ENCODE results near the gene TMEM63B. TPM values are rescaled to one million over a fixed set of nuclear protein-coding genes. Genes with fewer than 3 reads are reported as not detected.

The TMEM63B gene
- total and polyA plus RNA-seq, 2 of the 8 experiments (the other 6 are each of a cell fraction or from before 2014, with no cell fraction given) = 61.1 to 96.8 TPM

DNA sequence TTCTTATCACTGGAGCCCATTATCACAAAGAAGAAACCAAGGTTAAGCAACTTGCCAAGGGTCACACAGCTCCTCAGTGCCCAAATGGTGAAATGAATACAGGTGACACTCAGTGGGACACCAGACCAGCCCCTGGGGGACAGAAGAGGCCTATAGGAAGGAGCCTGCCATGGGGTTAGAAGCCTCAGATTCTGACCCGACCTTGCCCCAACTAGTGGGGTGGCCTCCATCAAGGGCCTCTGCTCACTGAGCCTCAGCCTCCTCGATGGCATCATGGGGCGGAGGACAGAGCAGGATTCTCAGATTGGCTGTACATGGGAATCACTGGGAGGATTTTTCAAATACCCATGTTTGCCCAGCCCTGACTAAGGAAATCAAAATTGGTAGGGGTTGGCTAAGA lies 47.7 kb upstream of the TMEM63B start:
- Histone ChIP-seq H2BK120ac (replicated peaks; ENCODE audit: low read depth, low read length) (no peak overlapping the region), H3K4ac (replicated peaks; ENCODE audit: insufficient read length, low read depth, low read length) (no peak overlapping the region), H3K4me1 (replicated peaks in 1 of 4; ENCODE audit: control insufficient read depth in 3 of 4, insufficient read depth in 4 of 4, low read length in 3 of 4) (peaks cover 0 to 18% (median 15%) of the 10 kb centered on the region in 4 experiments; a peak in 6 of 7 replicates), H2BK15ac (ENCODE audit: low read length) (no peak overlapping the region), H3K36me3 (ENCODE audit: control insufficient read depth in 2 of 4, insufficient read depth in 4 of 4, low read length in 3 of 4) (no peaks in the 10 kb centered on the region), H3K4me3 (ENCODE audit: extremely low read depth in 1 of 4, insufficient read depth in 2 of 4, low read depth in 3 of 4, low read length in 4 of 4) (no peak overlapping the region), H4K20me1 (replicated peaks in 1 of 2; ENCODE audit: control insufficient read depth in 1 of 2, insufficient read depth in 2 of 2, low read length in 2 of 2) (no peaks in the 10 kb centered on the region), H3K23ac (ENCODE audit: insufficient read length) (no peak overlapping the region), H3K23me2 (ENCODE audit: low read depth, low read length) (no peaks in the 10 kb centered on the region), H3K79me1 (ENCODE audit: low read depth, low read length) (no peaks in the 10 kb centered on the region), H2BK20ac (ENCODE audit: low read length) (no peak overlapping the region), H3K4me2 (ENCODE audit: insufficient read depth in 1 of 2, low read depth in 2 of 2, low read length in 2 of 2) (no peak overlapping the region), H2AK5ac (ENCODE audit: low read depth, low read length) (no peak overlapping the region), H3K27ac (ENCODE audit: low read depth, low read length) (no peak overlapping the region), H3K14ac (ENCODE audit: insufficient read length) (no peak overlapping the region), H2BK5ac (ENCODE audit: low read depth, low read length) (no peak overlapping the region), H3K18ac (ENCODE audit: extremely low read depth, low read length) (no peak overlapping the region), H3K9ac (replicated peaks in 1 of 4; ENCODE audit: extremely low read depth in 1 of 4, low read depth in 3 of 4, low read length in 3 of 4) (no peak overlapping the region), H2AFZ (ENCODE audit: low read length) (no peak overlapping the region), H3K9me3 (ENCODE audit: insufficient read depth in 2 of 2, low read depth in 1 of 2, low read length in 1 of 2) (no peaks in the 10 kb centered on the region), H3K79me2 (ENCODE audit: control insufficient read depth in 1 of 2, insufficient read depth in 2 of 2, low read length in 2 of 2) (no peaks in the 10 kb centered on the region), H4K8ac (ENCODE audit: extremely low read depth, insufficient read depth, low read length) (no peak overlapping the region), H4K5ac (ENCODE audit: insufficient read length, low read depth, low read length) (no peak overlapping the region), H3K27me3 (replicated peaks in 1 of 4; ENCODE audit: control insufficient read depth in 3 of 4, extremely low read depth in 1 of 4, insufficient read depth in 3 of 4, low read length in 3 of 4) (peaks cover 0 to 4% (median 2%) of the 10 kb centered on the region in 4 experiments; a peak in 3 of 7 replicates), H3K56ac (replicated peaks; ENCODE audit: insufficient read length, low read depth, low read length) (no peak overlapping the region), H4K91ac (replicated peaks; ENCODE audit: insufficient read length, low read length) (no peak overlapping the region), H2BK12ac (ENCODE audit: low read depth, low read length) (no peak overlapping the region)
- DNase-seq (ENCODE audit: low read depth in 1 of 2, low spot score in 2 of 2) (no peak), FAIRE-seq (no peak)
- ChIA-PET CTCF (ENCODE audit: partially characterized antibody) (interaction anchor here (0.6 to 5.1 kb wide), 62 partner anchors 10 to 479 kb away, joined by 3 to 59 read pairs (median 4); partner anchors contain the start of gene VEGFA), POLR2A (ENCODE audit: partially characterized antibody) (interaction anchor here (0.6 to 1.7 kb wide), 10 partner anchors 32 to 434 kb away, joined by 3 to 6 read pairs (median 4); partner anchors contain the start of gene VEGFA)
- 82% methylated on average over 3 of the region's 3 CpGs; no CpG with 5 or more reads in 1 of the 2 experiments for WGBS, 2 experiments (ENCODE audit: extremely low coverage in 1 of 2, insufficient coverage in 1 of 2, insufficient read length in 1 of 2, insufficient replicate concordance in 2 of 2, low coverage in 1 of 2, low lambda C conversion rate in 2 of 2, missing lambda C conversion rate in 1 of 2)
- no peak for TF ChIP-seq EGR1 (IDR thresholded peaks at IDR 0.05; ENCODE audit: borderline replicate concordance, low read depth, low read length)
- TF ChIP-seq, protein P1, sequence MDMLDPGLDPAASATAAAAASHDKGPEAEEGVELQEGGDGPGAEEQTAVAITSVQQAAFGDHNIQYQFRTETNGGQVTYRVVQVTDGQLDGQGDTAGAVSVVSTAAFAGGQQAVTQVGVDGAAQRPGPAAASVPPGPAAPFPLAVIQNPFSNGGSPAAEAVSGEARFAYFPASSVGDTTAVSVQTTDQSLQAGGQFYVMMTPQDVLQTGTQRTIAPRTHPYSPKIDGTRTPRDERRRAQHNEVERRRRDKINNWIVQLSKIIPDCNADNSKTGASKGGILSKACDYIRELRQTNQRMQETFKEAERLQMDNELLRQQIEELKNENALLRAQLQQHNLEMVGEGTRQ (IDR thresholded peaks at IDR 0.05; ENCODE audit: low read length) = no peak
- TF ChIP-seq CREB1 (IDR thresholded peaks at IDR 0.05) = no peak

Measured in H1 (cell line).